ENCODE results near the gene ZNF429.

ZNF429 gene

DNA sequence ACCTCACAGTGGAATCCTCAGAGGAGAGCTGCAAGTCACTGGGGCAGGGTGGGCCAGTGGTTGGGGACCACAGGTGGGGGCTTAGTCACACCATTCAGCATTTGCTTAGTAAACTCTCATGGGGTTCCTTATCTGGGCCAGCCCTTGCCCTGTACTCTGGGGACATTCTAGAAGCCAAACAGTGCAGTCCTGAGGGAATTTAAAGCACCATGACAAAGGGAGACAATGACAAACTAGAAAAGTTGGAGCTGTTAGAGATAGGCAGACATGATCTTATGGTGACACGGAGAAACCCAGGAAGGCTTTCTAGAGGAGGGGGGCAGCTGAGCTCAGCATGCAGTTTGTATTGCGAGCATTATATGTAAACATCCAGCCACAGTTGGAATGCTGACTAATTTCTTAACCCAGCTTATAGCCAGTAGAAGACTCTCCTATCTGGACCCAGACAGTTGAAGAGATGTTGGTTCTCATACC is 87.6 kb downstream of the ZNF429 start:
- no peak overlapping the region for H3K27ac ChIP-seq
- H3K79me2 ChIP-seq (ENCODE audit: insufficient read depth, low read depth), result no peaks in the 10 kb centered on the region
- H3K27me3 ChIP-seq (ENCODE audit: insufficient read depth, low read depth), result no peaks in the 10 kb centered on the region
- TF ChIP-seq, protein P1, sequence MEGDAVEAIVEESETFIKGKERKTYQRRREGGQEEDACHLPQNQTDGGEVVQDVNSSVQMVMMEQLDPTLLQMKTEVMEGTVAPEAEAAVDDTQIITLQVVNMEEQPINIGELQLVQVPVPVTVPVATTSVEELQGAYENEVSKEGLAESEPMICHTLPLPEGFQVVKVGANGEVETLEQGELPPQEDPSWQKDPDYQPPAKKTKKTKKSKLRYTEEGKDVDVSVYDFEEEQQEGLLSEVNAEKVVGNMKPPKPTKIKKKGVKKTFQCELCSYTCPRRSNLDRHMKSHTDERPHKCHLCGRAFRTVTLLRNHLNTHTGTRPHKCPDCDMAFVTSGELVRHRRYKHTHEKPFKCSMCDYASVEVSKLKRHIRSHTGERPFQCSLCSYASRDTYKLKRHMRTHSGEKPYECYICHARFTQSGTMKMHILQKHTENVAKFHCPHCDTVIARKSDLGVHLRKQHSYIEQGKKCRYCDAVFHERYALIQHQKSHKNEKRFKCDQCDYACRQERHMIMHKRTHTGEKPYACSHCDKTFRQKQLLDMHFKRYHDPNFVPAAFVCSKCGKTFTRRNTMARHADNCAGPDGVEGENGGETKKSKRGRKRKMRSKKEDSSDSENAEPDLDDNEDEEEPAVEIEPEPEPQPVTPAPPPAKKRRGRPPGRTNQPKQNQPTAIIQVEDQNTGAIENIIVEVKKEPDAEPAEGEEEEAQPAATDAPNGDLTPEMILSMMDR (conservative IDR thresholded peaks at IDR 0.05; ENCODE audit: low read depth, low read length), result no peak
- H3K9ac ChIP-seq, result no peak overlapping the region
- no peaks in the 10 kb centered on the region for H4K20me1 ChIP-seq (ENCODE audit: insufficient read depth)
- H3K36me3 ChIP-seq (ENCODE audit: insufficient read depth), result no peaks in the 10 kb centered on the region
- H3K4me2 ChIP-seq, result no peak overlapping the region
- H3K4me3 ChIP-seq (IDR thresholded peaks at IDR 0.05; ENCODE audit: insufficient read depth, low read depth, low read length), result no peak overlapping the region
- no peak overlapping the region for H2AFZ ChIP-seq (ENCODE audit: low read depth)
- no peaks in the 10 kb centered on the region for H3K4me1 ChIP-seq (ENCODE audit: low read depth, poor library complexity, severe bottlenecking)

DNA sequence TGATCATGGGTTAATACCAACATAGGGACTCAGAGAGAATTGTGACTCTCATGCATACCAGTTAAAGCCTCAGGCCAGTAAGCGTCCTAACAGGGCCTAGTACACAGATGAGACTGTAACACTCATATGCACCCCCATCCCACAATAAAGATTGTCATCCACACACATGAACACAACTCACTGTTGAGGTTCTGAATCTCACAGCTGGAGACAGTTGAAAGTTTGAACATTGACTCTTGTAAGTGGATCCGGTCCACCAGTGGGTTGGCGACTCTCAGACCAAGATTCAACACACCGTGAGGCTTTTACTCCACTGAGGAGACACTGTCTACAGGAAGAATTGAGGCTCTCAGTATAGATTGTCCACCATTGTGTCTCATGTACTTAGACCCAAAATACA is 88.1 kb downstream of the ZNF429 start:
- Histone ChIP-seq H3K4me1 (ENCODE audit: low read depth, poor library complexity, severe bottlenecking) (no peaks in the 10 kb centered on the region), H3K4me2 (no peak overlapping the region), H3K4me3 (IDR thresholded peaks at IDR 0.05; ENCODE audit: insufficient read depth, low read depth, low read length) (no peak overlapping the region), H3K27ac (no peak overlapping the region), H3K27me3 (ENCODE audit: insufficient read depth, low read depth) (no peaks in the 10 kb centered on the region), H3K79me2 (ENCODE audit: insufficient read depth, low read depth) (no peaks in the 10 kb centered on the region), H2AFZ (ENCODE audit: low read depth) (no peak overlapping the region), H3K9ac (no peak overlapping the region), H3K36me3 (ENCODE audit: insufficient read depth) (no peaks in the 10 kb centered on the region), H4K20me1 (ENCODE audit: insufficient read depth) (no peaks in the 10 kb centered on the region)
- TF ChIP-seq, protein P1 (conservative IDR thresholded peaks at IDR 0.05; ENCODE audit: low read depth, low read length), result no peak

DNA sequence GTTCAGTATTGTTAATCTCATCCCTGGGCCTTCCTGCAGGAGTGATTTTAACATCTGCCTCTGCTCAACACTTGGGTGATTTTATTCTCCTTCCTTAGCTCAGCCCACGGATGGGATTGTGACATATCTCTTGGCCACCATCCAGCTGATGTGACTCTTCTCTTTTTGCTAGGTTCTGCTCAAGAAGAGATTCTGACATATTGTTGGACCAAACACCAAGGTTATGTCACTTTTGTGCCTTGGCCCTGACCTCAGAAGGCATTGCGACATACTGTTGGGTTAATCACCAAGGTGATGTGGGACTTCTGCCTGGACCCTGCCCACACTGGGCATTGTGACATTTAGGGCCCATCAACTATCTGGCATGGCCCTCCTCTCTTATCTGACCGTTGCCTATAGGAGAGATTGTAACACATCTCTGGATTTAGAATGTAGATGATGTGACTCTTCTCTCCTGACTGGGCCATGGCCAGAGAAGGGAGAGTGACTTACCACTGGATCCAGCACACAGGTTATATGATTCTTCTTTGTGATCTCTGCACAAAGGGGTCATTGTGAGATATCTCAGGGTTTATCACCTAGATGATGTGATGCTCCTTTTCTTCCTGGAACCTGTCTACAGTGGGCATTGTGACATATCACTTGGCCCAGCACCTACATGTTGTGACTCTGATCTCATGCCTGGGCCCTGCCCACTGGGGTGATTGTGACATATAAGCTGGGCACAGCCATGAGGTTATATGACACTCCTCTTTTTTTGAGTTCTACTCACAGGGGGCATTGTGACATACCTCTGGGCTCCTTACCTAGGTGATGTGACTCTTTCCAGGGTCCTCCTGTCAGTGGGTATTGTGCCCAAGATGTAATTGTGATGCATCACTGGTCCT is 88.8 kb downstream of the ZNF429 start:
- Histone ChIP-seq H3K27ac (no peak overlapping the region), H3K79me2 (ENCODE audit: insufficient read depth, low read depth) (no peaks in the 10 kb centered on the region), H3K4me1 (ENCODE audit: low read depth, poor library complexity, severe bottlenecking) (no peaks in the 10 kb centered on the region), H4K20me1 (ENCODE audit: insufficient read depth) (no peaks in the 10 kb centered on the region), H2AFZ (ENCODE audit: low read depth) (no peak overlapping the region), H3K4me3 (IDR thresholded peaks at IDR 0.05; ENCODE audit: insufficient read depth, low read depth, low read length) (no peak overlapping the region), H3K9ac (no peak overlapping the region), H3K4me2 (no peak overlapping the region), H3K27me3 (ENCODE audit: insufficient read depth, low read depth) (no peaks in the 10 kb centered on the region), H3K36me3 (ENCODE audit: insufficient read depth) (no peaks in the 10 kb centered on the region)
- TF ChIP-seq, protein P1 (conservative IDR thresholded peaks at IDR 0.05; ENCODE audit: low read depth, low read length), result no peak

DNA sequence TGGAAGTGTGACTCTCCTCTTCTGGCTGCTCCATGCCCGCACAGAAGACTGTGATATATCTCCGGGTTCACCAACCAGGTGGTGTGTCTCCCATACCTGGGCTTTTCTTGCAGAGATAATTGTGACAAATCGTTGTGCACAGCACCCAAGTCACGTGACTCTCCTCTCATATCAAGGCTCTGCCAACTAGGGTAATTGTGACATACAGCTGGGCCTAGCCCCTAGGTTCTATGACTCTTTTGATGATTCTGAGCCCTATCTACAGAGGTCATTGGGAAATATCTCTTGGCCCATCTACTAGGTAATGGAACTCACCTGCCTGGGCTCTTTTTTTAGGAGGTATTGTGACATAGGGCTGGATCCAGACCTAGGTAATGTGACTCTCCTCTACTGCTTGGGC is 89.8 kb downstream of the ZNF429 start:
- H3K4me1 ChIP-seq (ENCODE audit: low read depth, poor library complexity, severe bottlenecking), result no peaks in the 10 kb centered on the region
- no peaks in the 10 kb centered on the region for H3K36me3 ChIP-seq (ENCODE audit: insufficient read depth)
- no peak overlapping the region for H3K9ac ChIP-seq
- no peak overlapping the region for H3K4me2 ChIP-seq
- no peaks in the 10 kb centered on the region for H3K79me2 ChIP-seq (ENCODE audit: insufficient read depth, low read depth)
- no peaks in the 10 kb centered on the region for H4K20me1 ChIP-seq (ENCODE audit: insufficient read depth)
- H2AFZ ChIP-seq (ENCODE audit: low read depth), result no peak overlapping the region
- H3K27ac ChIP-seq, result no peak overlapping the region
- H3K27me3 ChIP-seq (ENCODE audit: insufficient read depth, low read depth), result no peaks in the 10 kb centered on the region
- H3K4me3 ChIP-seq (IDR thresholded peaks at IDR 0.05; ENCODE audit: insufficient read depth, low read depth, low read length), result no peak overlapping the region
- TF ChIP-seq, protein P1 (conservative IDR thresholded peaks at IDR 0.05; ENCODE audit: low read depth, low read length), result no peak

Measured in KMS-11 (cell line).